ENCODE measurements around the gene SMYD2. TPM values are rescaled to one million over a fixed set of nuclear protein-coding genes. Genes with fewer than 3 reads are reported as not detected.

Gene SMYD2
- total and polyA plus RNA-seq, 2 of the 8 experiments (the other 6 are each of a cell fraction or from before 2014, with no cell fraction given) = 3.0 to 5.2 TPM

DNA sequence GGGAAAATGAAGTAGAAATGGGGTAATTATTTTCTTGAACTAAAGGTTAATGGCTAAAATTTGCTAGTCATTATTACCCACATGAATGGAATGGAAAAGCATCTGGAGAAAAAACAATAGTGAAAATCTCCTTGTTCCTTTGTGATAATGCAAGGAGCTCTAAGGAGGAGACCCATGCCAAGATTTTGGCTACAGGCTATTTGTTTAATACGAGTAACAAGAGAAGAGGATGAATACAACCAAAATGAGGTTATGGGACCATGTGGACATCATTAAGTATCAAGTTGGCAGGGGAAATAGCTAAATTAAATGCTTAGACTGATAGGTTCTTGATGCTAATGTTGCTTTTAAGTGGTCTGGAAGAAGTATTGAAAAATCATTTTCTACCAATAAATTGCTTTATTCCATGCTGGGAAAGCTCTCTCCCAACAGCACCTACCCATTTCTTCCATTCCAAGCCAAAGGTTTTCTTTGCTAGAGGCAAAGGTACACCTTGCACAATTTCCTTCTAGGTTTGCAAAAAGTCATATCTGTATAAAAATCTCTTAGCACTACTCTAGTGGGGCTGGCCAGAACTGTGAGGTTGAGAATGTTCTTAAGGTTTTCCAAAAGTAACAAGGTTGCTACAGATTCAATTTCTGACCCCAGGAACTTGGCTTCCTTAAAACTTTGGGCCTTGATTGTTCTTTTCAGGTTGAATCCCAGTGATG is 100.2 kb downstream of the SMYD2 start:
- no peaks in the 10 kb centered on the region; the same call in 1 of the 2 replicates for H3K79me1 ChIP-seq (ENCODE audit: low read depth, low read length)
- H3K4me1 ChIP-seq (replicated peaks in 1 of 4; ENCODE audit: control insufficient read depth in 3 of 4, insufficient read depth in 4 of 4, low read length in 3 of 4) = peaks cover 0 to 14% (median 8%) of the 10 kb centered on the region in 4 experiments; a peak in 4 of 7 replicates
- no peak overlapping the region for H2BK5ac ChIP-seq (ENCODE audit: low read depth, low read length)
- peaks cover 14 to 41% (median 20%) of the 10 kb centered on the region in 4 experiments for H3K36me3 ChIP-seq (ENCODE audit: control insufficient read depth in 2 of 4, insufficient read depth in 4 of 4, low read length in 3 of 4)
- no peak overlapping the region for H2BK15ac ChIP-seq (ENCODE audit: low read length)
- H3K9ac ChIP-seq (replicated peaks in 1 of 4; ENCODE audit: extremely low read depth in 1 of 4, low read depth in 3 of 4, low read length in 3 of 4) = no peak overlapping the region
- H3K4me3 ChIP-seq (ENCODE audit: extremely low read depth in 1 of 4, insufficient read depth in 2 of 4, low read depth in 3 of 4, low read length in 4 of 4) = no peak overlapping the region
- H2BK120ac ChIP-seq (replicated peaks; ENCODE audit: low read depth, low read length) = no peak overlapping the region
- no peak overlapping the region for H4K5ac ChIP-seq (ENCODE audit: insufficient read length, low read depth, low read length)
- no peaks in the 10 kb centered on the region; a peak in 1 of 4 replicates for H3K79me2 ChIP-seq (ENCODE audit: control insufficient read depth in 1 of 2, insufficient read depth in 2 of 2, low read length in 2 of 2)
- H4K20me1 ChIP-seq (replicated peaks in 1 of 2; ENCODE audit: control insufficient read depth in 1 of 2, insufficient read depth in 2 of 2, low read length in 2 of 2) = no peaks in the 10 kb centered on the region
- H3K27me3 ChIP-seq (replicated peaks in 1 of 4; ENCODE audit: control insufficient read depth in 3 of 4, extremely low read depth in 1 of 4, insufficient read depth in 3 of 4, low read length in 3 of 4) = no peaks in the 10 kb centered on the region
- no peaks in the 10 kb centered on the region for H3K23me2 ChIP-seq (ENCODE audit: low read depth, low read length)
- H3K27ac ChIP-seq (ENCODE audit: low read depth, low read length) = no peak overlapping the region
- no peak overlapping the region for H3K56ac ChIP-seq (replicated peaks; ENCODE audit: insufficient read length, low read depth, low read length)
- H4K91ac ChIP-seq (replicated peaks; ENCODE audit: insufficient read length, low read length) = no peak overlapping the region
- H3K9me3 ChIP-seq (ENCODE audit: insufficient read depth in 2 of 2, low read depth in 1 of 2, low read length in 1 of 2) = no peaks in the 10 kb centered on the region
- ChIA-PET POLR2A (ENCODE audit: partially characterized antibody) (no interaction called here), CTCF (ENCODE audit: partially characterized antibody) (interaction anchor here (0.7 to 3.3 kb wide), 13 partner anchors 8 to 204 kb away, joined by 3 to 13 read pairs (median 3); no protein-coding TSS in a partner anchor)
- FAIRE-seq (no peak), DNase-seq (ENCODE audit: low read depth in 1 of 2, low spot score in 2 of 2) (no peak)
- H4K8ac ChIP-seq (ENCODE audit: extremely low read depth, insufficient read depth, low read length) = no peak overlapping the region
- no peak overlapping the region for H3K4ac ChIP-seq (replicated peaks; ENCODE audit: insufficient read length, low read depth, low read length)
- H3K18ac ChIP-seq (ENCODE audit: extremely low read depth, low read length) = no peak overlapping the region
- no peak overlapping the region for H3K14ac ChIP-seq (ENCODE audit: insufficient read length)
- WGBS, 2 experiments (ENCODE audit: extremely low coverage in 1 of 2, insufficient coverage in 1 of 2, insufficient read length in 1 of 2, insufficient replicate concordance in 2 of 2, low coverage in 1 of 2, low lambda C conversion rate in 2 of 2, missing lambda C conversion rate in 1 of 2) = 83% methylated on average over 1 of the region's 1 CpG; no CpG with 5 or more reads in 1 of the 2 experiments
- H2AFZ ChIP-seq (ENCODE audit: low read length) = no peak overlapping the region
- H3K4me2 ChIP-seq (ENCODE audit: insufficient read depth in 1 of 2, low read depth in 2 of 2, low read length in 2 of 2) = no peak overlapping the region
- H2AK5ac ChIP-seq (ENCODE audit: low read depth, low read length) = no peak overlapping the region
- H2BK20ac ChIP-seq (ENCODE audit: low read length) = no peak overlapping the region
- H3K23ac ChIP-seq (ENCODE audit: insufficient read length) = no peak overlapping the region
- no peak overlapping the region for H2BK12ac ChIP-seq (ENCODE audit: low read depth, low read length)
- TF ChIP-seq RFX5 (IDR thresholded peaks at IDR 0.05; ENCODE audit: borderline replicate concordance, low read depth, low read length) (no peak), CEBPB (IDR thresholded peaks at IDR 0.05; ENCODE audit: low read depth, low read length) (no peak), TAF7 (optimal IDR thresholded peaks at IDR 0.05; ENCODE audit: borderline replicate concordance, low read depth, low read length) (no peak), SRF (IDR thresholded peaks at IDR 0.05; ENCODE audit: low read depth, low read length) (no peak), HDAC2 (IDR thresholded peaks at IDR 0.05; ENCODE audit: borderline replicate concordance in 1 of 2, low read depth in 2 of 2, low read length in 2 of 2) (no peak), SP1 (IDR thresholded peaks at IDR 0.05; ENCODE audit: low read depth, low read length) (no peak), CBX5 (IDR thresholded peaks at IDR 0.05; ENCODE audit: low read depth, low read length) (no peak), FOSL1 (IDR thresholded peaks at IDR 0.05; ENCODE audit: insufficient read depth, low read depth, low read length) (no peak), TAF1 (IDR thresholded peaks at IDR 0.05; ENCODE audit: low read depth, low read length) (no peak)
- TF ChIP-seq, protein P1, sequence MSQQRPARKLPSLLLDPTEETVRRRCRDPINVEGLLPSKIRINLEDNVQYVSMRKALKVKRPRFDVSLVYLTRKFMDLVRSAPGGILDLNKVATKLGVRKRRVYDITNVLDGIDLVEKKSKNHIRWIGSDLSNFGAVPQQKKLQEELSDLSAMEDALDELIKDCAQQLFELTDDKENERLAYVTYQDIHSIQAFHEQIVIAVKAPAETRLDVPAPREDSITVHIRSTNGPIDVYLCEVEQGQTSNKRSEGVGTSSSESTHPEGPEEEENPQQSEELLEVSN (IDR thresholded peaks at IDR 0.05) = no peak
- TF ChIP-seq, protein P2, sequence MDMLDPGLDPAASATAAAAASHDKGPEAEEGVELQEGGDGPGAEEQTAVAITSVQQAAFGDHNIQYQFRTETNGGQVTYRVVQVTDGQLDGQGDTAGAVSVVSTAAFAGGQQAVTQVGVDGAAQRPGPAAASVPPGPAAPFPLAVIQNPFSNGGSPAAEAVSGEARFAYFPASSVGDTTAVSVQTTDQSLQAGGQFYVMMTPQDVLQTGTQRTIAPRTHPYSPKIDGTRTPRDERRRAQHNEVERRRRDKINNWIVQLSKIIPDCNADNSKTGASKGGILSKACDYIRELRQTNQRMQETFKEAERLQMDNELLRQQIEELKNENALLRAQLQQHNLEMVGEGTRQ (IDR thresholded peaks at IDR 0.05; ENCODE audit: low read length) = no peak

Measured in H1 (cell line).